Naive B cell (primary cell): ENCODE data around the gene ZNF716. TPM values are rescaled to one million over a fixed set of nuclear protein-coding genes. Genes with fewer than 3 reads are reported as not detected.
"Not testable (repeated sequence)": the region's sequence is repeated elsewhere in the genome, so short reads cannot be mapped to it uniquely, and the experiment has no call there.

Experiments used
- ATAC-seq, 2 donors: fragments of 150-1000 bp; cut with Tn5 transposase; 2 replicates each; pipeline ENCODE4 v1.10.0; 2021; ENCODE audit warnings: low read depth in 2 of 2, mild to moderate bottlenecking in 2 of 2, moderate library complexity in 2 of 2
- DNase-seq: peaks from one replicate; pipeline ENCODE4 v3.0.0; 2022
- H3K27ac Mint-ChIP-seq, 6 donors: one replicate each; pipeline ENCODE4 v1.8.0; 2020 to 2022; ENCODE audit warnings: mild to moderate bottlenecking in 6 of 6, mixed read lengths in 6 of 6, moderate library complexity in 5 of 6, inconsistent platforms in 2 of 6
- H3K27me3 Mint-ChIP-seq, 3 donors: one replicate each; pipeline ENCODE4 v1.8.0; 2021 to 2022; ENCODE audit warnings: mixed read lengths in 3 of 3, mild to moderate bottlenecking in 1 of 3
- H3K36me3 Mint-ChIP-seq, 2 donors: one replicate each; pipeline ENCODE4 v1.8.0; 2020 to 2022; ENCODE audit warnings: mixed read lengths in 2 of 2, inconsistent platforms in 1 of 2, mild to moderate bottlenecking in 1 of 2
- H3K4me1 Mint-ChIP-seq, 3 donors: one replicate each; pipeline ENCODE4 v1.8.0; 2020 to 2022; ENCODE audit warnings: mixed read lengths in 3 of 3, inconsistent platforms in 1 of 3, mild to moderate bottlenecking in 1 of 3, moderate library complexity in 1 of 3
- H3K4me3 Mint-ChIP-seq, 8 donors: one replicate each; pipeline ENCODE4 v1.8.0; 2020 to 2022; ENCODE audit warnings: mild to moderate bottlenecking in 8 of 8, mixed read lengths in 8 of 8, moderate library complexity in 8 of 8, inconsistent platforms in 2 of 8
- H3K9me3 Mint-ChIP-seq, 7 donors: one replicate each; pipeline ENCODE4 v1.8.0; 2020 to 2022; ENCODE audit warnings: mixed read lengths in 7 of 7, mild to moderate bottlenecking in 5 of 7, inconsistent platforms in 2 of 7, moderate library complexity in 1 of 7
- polyA plus RNA-seq, 6 donors: library from polyadenylated mRNA; unstranded; fragments of 300-500 nt; fragmentation: Illumina TruSeq; gene quantifications; one replicate each; pipeline ENCODE4 v1.2.3, GENCODE V29; 2021; ENCODE audit warnings: low read depth in 6 of 6

The ZNF716 gene
- polyA plus RNA-seq, 6 donors from 2014 or later = not detected

DNA sequence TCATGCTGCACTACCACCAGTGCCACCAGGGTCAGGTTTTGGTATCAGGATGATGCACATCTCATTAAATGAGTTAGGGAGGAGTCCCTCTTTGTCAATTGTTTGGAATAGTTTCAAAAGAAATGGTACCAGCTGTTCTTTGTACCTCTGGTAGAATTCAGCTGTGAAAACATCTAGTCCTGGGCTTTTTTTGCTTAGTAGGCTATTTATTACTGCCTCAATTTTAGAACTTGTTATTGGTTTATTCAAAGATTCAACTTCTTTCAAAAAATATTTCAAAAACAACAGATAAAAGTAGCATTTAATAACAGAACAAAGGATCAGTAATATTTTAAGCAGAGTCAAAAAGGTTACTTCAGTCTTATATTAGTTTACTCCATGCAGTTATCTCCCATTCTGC lies 6.4 kb upstream of the ZNF716 start:
- ATAC-seq (no peak), DNase-seq (no peak)
- Mint-ChIP-seq H3K36me3 (no peaks in the 10 kb centered on the region), H3K27me3 (no peaks in the 10 kb centered on the region), H3K27ac (no peak overlapping the region), H3K9me3 (peaks cover 8 to 28% (median 14%) of the 10 kb centered on the region in 7 donors), H3K4me3 (no peak overlapping the region), H3K4me1 (no peaks in the 10 kb centered on the region)

DNA sequence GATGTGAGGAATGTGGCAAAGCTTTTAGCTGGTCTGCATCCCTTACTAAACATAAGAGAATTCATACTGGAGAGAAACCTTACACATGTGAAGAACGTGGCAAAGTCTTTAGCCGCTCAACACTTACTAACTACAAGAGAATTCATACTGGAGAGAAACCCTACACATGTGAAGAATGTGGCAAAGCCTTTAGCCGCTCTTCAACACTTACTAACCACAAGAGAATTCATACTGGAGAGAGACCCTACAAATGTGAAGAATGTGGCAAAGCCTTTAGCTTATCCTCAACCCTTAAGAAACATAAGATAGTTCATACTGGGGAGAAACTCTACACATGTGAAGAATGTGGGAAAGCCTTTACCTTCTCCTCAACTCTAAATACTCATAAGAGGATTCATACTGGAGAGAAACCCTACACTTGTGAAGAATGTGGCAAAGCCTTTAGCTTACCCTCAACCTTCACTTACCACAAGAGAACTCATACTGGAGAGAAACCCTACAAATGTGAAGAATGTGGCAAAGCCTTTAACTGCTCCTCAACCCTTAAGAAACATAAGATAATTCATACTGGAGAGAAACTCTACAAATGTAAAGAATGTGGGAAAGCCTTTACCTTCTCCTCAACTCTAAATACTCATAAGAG lies 19.3 kb downstream of the ZNF716 start:
- not testable (repeated sequence) for ATAC-seq, H3K4me1 Mint-ChIP-seq, H3K27ac Mint-ChIP-seq, H3K4me3 Mint-ChIP-seq, H3K27me3 Mint-ChIP-seq, DNase-seq
- Mint-ChIP-seq H3K9me3 (peaks cover 11 to 82% (median 55%) of the 10 kb centered on the region in 7 donors), H3K36me3 (peaks cover 0 to 15% of the 10 kb centered on the region in 2 donors)

DNA sequence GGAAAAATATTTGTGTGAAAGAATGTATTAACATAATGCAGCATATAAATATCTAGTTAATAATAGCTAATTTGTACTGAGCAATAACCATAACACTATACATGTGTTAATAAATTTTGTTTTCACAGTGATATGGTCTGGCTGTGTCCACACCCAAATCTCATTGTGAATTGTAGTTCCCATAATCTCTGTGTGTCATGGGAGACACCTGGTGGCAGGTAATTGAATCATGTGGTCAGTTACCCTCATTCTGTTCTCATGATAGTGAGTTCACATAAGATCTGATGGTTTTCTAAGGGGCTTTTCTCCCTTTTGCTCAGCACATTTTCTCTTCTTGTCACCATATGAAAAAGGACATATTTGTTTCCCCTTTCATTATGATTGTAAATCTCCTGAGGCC lies 30.3 kb downstream of the ZNF716 start:
- not testable (repeated sequence) for H3K27ac Mint-ChIP-seq, H3K4me1 Mint-ChIP-seq, DNase-seq, H3K27me3 Mint-ChIP-seq, ATAC-seq, H3K4me3 Mint-ChIP-seq, H3K36me3 Mint-ChIP-seq
- H3K9me3 Mint-ChIP-seq = peaks cover 1 to 29% (median 16%) of the 10 kb centered on the region in 7 donors

DNA sequence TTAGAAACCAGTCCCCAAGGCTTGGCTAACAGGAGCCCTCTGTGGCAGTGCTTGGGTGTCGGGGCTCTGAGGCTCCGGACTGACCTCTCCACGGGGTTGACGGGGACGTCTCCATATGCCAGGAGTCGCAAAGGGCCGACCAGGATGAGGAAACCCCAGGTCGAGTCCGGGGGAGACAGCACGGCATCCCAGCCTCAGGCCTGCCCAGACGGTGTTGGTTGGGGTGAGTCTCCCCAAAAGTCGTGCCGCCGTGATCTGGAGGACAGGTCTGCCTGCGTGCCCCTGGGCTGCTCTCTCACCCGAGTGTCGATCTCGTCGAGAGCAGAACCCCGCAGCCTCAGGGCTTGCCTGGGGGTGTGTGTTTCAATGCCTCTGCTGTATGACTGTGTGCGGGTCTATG lies 35.0 kb downstream of the ZNF716 start:
- H3K4me3 Mint-ChIP-seq, H3K27me3 Mint-ChIP-seq, ATAC-seq, DNase-seq, H3K27ac Mint-ChIP-seq, H3K36me3 Mint-ChIP-seq, H3K4me1 Mint-ChIP-seq: not testable (repeated sequence)
- H3K9me3 Mint-ChIP-seq = peaks cover 3 to 24% (median 9%) of the 10 kb centered on the region in 7 donors

DNA sequence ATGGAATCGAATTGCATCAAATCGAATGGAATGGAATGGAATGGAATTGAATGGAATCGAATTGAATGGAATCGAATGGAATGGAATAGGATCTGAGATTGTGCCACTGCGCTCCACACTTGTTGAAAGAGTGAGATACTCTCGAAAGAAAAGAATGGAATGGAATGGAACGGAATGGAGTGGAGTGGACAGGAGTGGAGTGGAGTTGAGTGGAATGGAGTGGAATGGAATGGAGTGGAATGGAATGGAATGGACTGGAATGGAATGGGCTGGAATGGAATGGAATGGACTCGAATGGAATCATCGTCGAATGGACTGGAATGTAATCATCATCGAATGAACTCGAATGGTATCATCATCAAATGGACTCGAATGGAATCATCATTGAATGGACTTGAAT lies 38.0 kb downstream of the ZNF716 start:
- Mint-ChIP-seq H3K27me3 (no peaks in the 10 kb centered on the region), H3K9me3 (peaks cover 3 to 9% (median 6%) of the 10 kb centered on the region in 7 donors)
- no peak for ATAC-seq

DNA sequence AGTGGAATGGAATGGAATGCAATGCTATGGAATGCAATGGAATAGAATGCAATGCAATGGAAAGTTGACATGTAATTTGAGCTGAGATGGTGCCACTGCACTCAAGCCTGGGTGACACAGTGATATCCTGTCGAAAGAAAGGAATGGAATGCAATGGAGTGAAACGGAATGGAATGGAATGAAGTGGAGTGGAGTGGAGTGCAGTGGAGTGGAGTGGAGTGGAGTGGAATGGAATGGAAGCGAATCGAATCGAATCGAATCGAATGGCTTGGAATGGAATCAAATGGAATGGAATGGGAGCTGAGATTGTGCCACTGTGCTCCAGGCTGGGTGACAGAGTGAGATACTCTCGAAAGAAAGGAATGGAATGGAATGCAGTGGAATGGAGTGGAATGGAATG lies 45.1 kb downstream of the ZNF716 start:
- not testable (repeated sequence) for DNase-seq, ATAC-seq, H3K4me3 Mint-ChIP-seq, H3K36me3 Mint-ChIP-seq, H3K9me3 Mint-ChIP-seq, H3K4me1 Mint-ChIP-seq, H3K27me3 Mint-ChIP-seq, H3K27ac Mint-ChIP-seq

More for the DNA sequence above, 38.0 kb downstream of the ZNF716 start:
- Mint-ChIP-seq H3K4me3 (no peak overlapping the region), H3K4me1 (no peaks in the 10 kb centered on the region), H3K27ac (no peak overlapping the region), H3K36me3 (no peaks in the 10 kb centered on the region)
- DNase-seq = no peak

DNA sequence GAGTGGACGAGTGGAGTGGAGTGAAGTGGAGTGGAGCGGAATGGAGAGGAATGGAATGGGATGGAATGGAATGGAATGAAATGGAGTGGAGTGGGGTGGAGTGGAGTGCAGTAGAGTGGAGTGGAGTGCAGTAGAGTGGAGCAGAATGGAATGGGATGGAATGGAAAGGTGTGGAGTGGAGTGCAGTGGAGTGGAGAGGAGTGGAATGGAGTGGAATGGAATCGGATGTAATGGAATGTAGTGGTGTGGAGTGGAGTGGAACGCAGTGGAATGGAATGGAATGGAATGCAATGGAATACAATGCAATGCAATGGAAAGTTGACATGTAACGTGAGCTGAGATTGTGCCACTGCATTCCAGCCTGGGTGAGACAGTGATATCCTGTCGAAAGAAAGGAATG lies 46.4 kb downstream of the ZNF716 start:
- Mint-ChIP-seq H3K9me3 (peaks cover 0 to 14% (median 5%) of the 10 kb centered on the region in 7 donors), H3K27me3 (no peaks in the 10 kb centered on the region), H3K36me3 (no peaks in the 10 kb centered on the region), H3K4me1 (no peaks in the 10 kb centered on the region), H3K4me3 (no peak overlapping the region), H3K27ac (no peak overlapping the region)
- no peak for ATAC-seq
- no peak for DNase-seq

DNA sequence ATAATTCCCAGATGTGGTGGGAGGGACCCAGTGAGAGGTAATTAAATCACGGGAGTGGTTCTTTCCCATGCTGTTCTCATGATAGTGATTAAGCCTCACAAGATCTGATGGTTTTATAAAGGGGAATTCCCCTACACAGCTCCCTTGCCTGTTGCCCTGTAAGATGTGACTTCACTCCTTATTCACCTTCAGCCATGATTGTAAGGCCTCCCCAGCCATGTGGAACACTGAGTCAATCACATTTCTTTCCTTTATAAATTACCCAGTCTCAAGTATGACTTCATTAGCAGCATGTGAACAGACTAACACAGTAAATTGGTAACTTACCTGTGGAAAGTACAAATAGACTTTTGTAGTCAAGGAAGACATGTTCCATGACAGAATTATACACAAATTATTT lies 55.2 kb downstream of the ZNF716 start:
- no peaks in the 10 kb centered on the region for H3K36me3 Mint-ChIP-seq
- H3K27ac Mint-ChIP-seq = no peak overlapping the region
- no peak for DNase-seq
- no peaks in the 10 kb centered on the region for H3K27me3 Mint-ChIP-seq
- peaks cover 4 to 32% (median 15%) of the 10 kb centered on the region in 7 donors for H3K9me3 Mint-ChIP-seq
- no peak overlapping the region for H3K4me3 Mint-ChIP-seq
- no peak for ATAC-seq
- H3K4me1 Mint-ChIP-seq = no peaks in the 10 kb centered on the region
